ENCODE results near the gene PCNP. TPM values are rescaled to one million over a fixed set of nuclear protein-coding genes. Genes with fewer than 3 reads are reported as not detected.

Gene PCNP
- total RNA-seq, 1 experiment from 2014 or later = 165 TPM

GRCh38 chr3:101542957-101543356, 31.0 kb upstream of the PCNP start:
- TF ChIP-seq, protein P1, sequence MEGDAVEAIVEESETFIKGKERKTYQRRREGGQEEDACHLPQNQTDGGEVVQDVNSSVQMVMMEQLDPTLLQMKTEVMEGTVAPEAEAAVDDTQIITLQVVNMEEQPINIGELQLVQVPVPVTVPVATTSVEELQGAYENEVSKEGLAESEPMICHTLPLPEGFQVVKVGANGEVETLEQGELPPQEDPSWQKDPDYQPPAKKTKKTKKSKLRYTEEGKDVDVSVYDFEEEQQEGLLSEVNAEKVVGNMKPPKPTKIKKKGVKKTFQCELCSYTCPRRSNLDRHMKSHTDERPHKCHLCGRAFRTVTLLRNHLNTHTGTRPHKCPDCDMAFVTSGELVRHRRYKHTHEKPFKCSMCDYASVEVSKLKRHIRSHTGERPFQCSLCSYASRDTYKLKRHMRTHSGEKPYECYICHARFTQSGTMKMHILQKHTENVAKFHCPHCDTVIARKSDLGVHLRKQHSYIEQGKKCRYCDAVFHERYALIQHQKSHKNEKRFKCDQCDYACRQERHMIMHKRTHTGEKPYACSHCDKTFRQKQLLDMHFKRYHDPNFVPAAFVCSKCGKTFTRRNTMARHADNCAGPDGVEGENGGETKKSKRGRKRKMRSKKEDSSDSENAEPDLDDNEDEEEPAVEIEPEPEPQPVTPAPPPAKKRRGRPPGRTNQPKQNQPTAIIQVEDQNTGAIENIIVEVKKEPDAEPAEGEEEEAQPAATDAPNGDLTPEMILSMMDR (IDR thresholded peaks at IDR 0.05) = no peak
- TF ChIP-seq SIN3A (IDR thresholded peaks at IDR 0.05; ENCODE audit: borderline replicate concordance, insufficient read depth, low read depth, low read length) = no peak
- no peak for TF ChIP-seq POLR2AphosphoS5 (IDR thresholded peaks at IDR 0.05; ENCODE audit: low read depth, low read length)
- TF ChIP-seq REST (IDR thresholded peaks at IDR 0.05; ENCODE audit: insufficient read depth in 1 of 2, low read depth in 2 of 2, low read length in 1 of 2) = no peak
- TF ChIP-seq TCF7L2 (IDR thresholded peaks at IDR 0.05; ENCODE audit: low read depth, low read length) = no peak
- no peaks in the 10 kb centered on the region for H3K9me3 ChIP-seq (ENCODE audit: control insufficient read depth, insufficient read depth, low read depth, low read length)
- in situ Hi-C loops (cut with HindIII; ENCODE audit: low pct_unique_long_range_greater_than_20kb, low sequenced_read_pairs) = no loop called here
- H3K27me3 ChIP-seq (ENCODE audit: control insufficient read depth, insufficient read depth, low read length) = no peaks in the 10 kb centered on the region; the same call in 1 of the 2 replicates
- ChIA-PET CTCF (no interaction called here), POLR2A (no interaction called here)
- DNase-seq (ENCODE audit: low read depth, low spot score) (no peak), ATAC-seq (no peak)
- no peak overlapping the region for H3K27ac ChIP-seq (ENCODE audit: low read length)
- BruUV-seq (replicated peaks) = no TSS peak
- intact Hi-C loops (cut with micrococcal nuclease; ENCODE audit: unreplicated experiment) = no loop called here
- H3K36me3 ChIP-seq (ENCODE audit: control insufficient read depth, insufficient read depth, low read length) = no peaks in the 10 kb centered on the region
- no peak overlapping the region for H3K4me3 ChIP-seq (ENCODE audit: low read depth in 2 of 2, low read length in 2 of 2)
- no peaks in the 10 kb centered on the region for H3K4me1 ChIP-seq (ENCODE audit: control insufficient read depth, insufficient read depth, low read length)

DNA sequence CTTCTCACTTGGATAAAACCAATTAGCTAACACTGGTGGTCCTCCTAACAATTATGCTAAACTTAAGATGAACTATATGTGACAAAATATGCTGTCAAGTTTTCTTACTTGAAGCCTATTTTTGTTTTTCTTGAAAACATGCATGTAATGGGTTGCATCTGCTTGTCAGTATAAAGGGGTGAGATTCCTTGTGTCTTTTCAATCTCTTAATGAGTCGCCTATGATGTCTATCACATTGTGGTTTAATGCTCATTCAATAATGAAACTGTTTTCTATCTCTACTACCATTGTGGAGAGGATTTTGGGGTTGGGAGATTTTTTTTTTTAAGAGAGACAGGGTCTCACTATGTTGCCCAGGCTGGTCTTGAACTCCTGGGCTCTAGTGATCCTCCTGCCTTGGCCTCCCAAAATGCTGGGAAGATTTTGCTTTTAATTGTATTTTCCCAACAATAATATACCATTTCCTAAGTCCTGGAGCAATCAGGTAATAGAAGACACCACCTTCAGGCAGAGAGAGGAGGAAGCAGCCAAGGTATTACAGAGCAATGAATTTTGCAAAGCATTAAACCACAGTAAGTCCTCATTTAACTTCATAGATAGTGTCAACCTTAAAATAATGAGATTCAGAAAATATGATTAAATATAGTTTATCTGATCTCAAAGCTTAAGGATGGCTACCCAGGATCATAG, 29.7 kb upstream of the PCNP start:
- no peak for TF ChIP-seq POLR2AphosphoS5 (IDR thresholded peaks at IDR 0.05; ENCODE audit: low read depth, low read length)
- TF ChIP-seq, protein P1 (IDR thresholded peaks at IDR 0.05) = peak; percentile 51; the same call in 1 of the 2 replicates
- BruUV-seq (replicated peaks) = no TSS peak
- no peaks in the 10 kb centered on the region for H3K9me3 ChIP-seq (ENCODE audit: control insufficient read depth, insufficient read depth, low read depth, low read length)
- ATAC-seq (no peak), DNase-seq (ENCODE audit: low read depth, low spot score) (no peak)
- no peaks in the 10 kb centered on the region for H3K4me1 ChIP-seq (ENCODE audit: control insufficient read depth, insufficient read depth, low read length)
- in situ Hi-C loops (cut with HindIII; ENCODE audit: low pct_unique_long_range_greater_than_20kb, low sequenced_read_pairs) = no loop called here
- no peaks in the 10 kb centered on the region; the same call in 1 of the 2 replicates for H3K27me3 ChIP-seq (ENCODE audit: control insufficient read depth, insufficient read depth, low read length)
- no peak overlapping the region for H3K4me3 ChIP-seq (ENCODE audit: low read depth in 2 of 2, low read length in 2 of 2)
- intact Hi-C loops (cut with micrococcal nuclease; ENCODE audit: unreplicated experiment) = no loop called here
- no peaks in the 10 kb centered on the region for H3K36me3 ChIP-seq (ENCODE audit: control insufficient read depth, insufficient read depth, low read length)
- no peak overlapping the region for H3K27ac ChIP-seq (ENCODE audit: low read length)
- CTCF ChIA-PET = no interaction called here
- POLR2A ChIA-PET = interaction anchor here (0.6 kb wide), 1 partner anchor 30 kb away, joined by 3 read pairs; the partner anchor contains the start of gene PCNP
